NOMO-1 treated with DMSO at 0.1 percent for 48 hours (cell line): ENCODE measurements around the gene TTLL1.
A peak's percentile ranks its signal among the peaks of the same experiment; 100 is the strongest.
"Not testable (repeated sequence)": the region's sequence is repeated elsewhere in the genome, so short reads cannot be mapped to it uniquely, and the experiment has no call there.

Experiments
- DNase-seq: peaks from one replicate; lab custom pipeline; 2025; ENCODE audit not compliant: unreplicated experiment; lab: John Stamatoyannopoulos, UW

TTLL1 gene

GRCh38 chr22:43014316-43014868 lies 74.8 kb downstream of the TTLL1 start:
- DNase-seq = no peak

DNA sequence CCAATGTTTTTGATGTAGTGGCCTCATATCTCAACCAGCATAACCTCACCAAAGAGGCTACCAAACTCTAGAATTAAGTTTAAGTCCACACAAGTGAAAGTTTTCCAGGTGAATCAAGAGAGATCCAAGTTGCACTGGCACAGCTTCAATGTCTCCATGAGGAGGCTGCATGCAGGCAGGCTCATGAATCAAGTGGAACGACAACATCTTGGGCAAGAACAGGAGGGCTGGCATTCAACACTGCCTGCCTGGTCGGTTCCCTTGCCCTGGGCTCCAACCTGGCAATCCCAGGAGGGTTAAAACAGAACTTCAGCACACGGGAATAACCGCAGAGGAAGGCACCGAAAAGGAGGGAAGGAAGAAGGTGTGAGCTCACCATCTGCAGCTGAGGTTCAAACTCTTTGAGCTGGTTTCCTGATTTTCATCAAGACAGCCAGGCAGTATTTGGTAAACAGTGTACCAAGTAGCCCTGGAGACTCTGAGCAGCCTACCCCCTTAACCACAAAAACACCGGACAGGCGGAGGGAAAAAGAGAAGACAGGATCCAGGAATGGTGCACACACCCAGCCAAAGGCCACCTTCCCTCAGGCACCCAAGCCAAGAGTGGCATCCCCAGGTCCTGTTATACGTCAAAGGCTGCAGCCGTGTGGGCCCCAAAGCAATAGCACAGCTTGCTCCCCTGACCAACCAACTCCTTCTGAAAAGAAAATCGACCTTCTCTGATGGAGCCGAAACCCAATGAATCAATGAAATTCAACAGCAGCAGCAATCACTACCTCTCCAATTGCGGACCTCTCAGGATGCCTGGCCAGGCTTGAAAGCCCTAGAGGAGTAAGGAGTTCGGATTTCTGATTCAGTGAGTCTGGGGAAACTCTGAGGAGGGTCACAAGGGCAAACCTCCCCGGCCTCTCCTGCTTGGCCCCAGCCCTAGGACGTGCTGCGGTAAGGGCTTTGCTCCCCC lies 75.6 kb downstream of the TTLL1 start:
- no peak for DNase-seq

DNA sequence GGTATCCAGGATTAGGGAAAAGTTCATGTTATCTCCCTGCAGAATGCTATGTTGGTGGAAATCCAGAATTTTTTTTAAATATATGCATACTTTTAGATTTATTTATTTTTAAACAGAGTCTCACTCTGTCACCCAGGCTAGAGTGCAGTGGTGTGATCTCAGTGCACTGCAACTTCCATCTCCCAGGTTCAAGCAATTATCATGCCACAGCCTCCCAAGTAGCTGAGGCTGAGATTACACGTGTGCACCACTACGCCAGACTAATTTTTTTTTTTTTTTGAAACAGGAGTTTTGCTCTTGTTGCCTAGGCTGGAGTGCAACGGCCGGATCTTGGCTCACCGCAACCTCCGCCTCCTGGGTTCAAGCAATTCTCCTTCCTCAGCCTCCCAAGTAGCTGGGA lies 76.8 kb downstream of the TTLL1 start:
- no peak for DNase-seq

GRCh38 chr22:43011079-43011478 lies 78.1 kb downstream of the TTLL1 start:
- DNase-seq = no peak

GRCh38 chr22:43009444-43009843 lies 79.7 kb downstream of the TTLL1 start:
- no peak for DNase-seq

DNA sequence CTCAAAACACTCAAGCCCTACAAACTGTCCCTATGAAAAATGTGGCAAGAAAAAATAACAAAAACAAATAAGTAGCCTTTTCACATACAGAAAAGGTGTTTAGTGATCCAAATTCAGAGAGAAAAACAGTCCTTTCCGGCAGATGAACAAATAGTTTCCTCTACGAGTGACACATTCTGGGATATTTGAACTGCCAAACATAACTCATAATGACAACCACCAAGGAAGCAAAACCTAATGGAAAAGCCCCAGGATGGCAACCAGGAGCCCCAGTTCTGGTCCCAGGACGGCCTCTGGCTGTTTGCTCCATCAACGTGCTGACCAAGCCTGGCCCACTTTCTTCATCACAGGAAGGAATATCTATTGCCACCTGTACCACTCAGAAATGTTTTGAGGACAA lies 80.3 kb downstream of the TTLL1 start:
- DNase-seq = no peak

- no peak for DNase-seq
These were observed 80.7 kb downstream of the TTLL1 start for GRCh38 chr22:43008509-43008908.

DNA sequence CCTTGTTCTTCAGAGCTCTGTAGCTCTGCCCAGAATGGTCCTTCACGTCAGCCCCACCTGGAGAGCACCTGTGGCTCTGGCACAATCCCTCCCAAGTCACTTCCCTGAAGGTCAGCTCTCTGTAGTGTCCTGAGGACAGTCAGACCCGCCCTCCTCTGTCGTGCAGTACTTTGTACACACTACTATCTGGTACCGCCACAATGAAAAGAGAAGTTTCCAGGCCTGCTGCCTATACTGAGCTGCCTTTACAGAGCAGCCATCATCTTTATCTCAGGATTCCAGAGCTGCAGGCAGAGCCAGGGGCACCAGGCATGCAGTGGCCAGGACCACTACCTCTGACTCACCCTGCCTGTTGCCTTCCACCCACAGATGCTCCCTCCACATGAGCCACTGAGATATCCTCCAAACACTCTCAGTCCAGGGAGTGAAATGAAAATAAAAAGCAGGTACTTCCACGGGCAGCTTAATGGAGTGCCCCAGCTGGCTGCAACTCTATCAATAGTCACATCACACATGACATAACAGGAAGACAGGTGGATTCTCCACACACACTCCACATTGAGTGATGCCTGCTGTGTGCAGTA lies 81.6 kb downstream of the TTLL1 start:
- DNase-seq = no peak

- no peak for DNase-seq
These were observed 82.4 kb downstream of the TTLL1 start for GRCh38 chr22:43006753-43007152.

DNA sequence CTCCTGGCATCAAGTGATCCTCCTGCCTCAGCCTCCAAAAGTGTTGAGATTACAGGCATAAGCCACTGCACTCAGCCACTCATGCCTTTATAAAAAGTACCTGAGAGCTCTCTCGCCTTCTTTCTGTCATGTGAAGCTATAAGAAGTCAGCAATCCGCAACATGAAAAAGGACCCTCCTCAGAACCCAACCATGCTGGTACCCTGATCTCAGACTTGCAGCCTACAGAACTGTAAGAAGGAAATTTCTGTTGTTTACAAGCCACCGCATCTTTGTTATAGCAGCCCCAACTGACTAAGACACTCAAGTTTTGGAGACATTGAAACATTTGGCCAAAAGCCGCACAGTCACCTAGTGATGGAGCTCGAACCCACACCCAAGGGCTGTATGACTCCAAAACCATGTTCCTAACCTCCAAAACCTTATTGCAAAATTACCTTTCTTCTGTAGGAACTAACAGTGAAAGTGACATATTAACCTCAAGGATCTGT lies 83.1 kb downstream of the TTLL1 start:
- no peak for DNase-seq

DNA sequence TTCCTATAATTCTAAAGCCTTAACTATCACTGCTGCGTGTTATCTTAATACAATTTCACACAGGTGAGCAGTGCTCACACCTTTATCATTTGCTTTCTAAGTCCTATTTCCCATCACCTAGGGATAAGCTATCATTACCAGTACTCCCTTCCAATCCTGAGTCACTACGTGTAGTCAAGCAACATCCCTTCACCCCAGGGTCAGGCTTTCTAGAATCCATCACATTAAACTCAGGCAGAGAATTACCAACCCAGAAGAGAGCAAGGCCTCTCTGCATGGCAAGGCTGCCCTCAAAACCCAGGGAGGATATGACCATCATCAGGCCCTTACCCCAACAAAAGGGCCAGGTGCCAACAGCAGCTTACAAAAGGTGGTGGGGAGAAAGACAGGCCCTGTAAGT lies 84.1 kb downstream of the TTLL1 start:
- no peak for DNase-seq

DNA sequence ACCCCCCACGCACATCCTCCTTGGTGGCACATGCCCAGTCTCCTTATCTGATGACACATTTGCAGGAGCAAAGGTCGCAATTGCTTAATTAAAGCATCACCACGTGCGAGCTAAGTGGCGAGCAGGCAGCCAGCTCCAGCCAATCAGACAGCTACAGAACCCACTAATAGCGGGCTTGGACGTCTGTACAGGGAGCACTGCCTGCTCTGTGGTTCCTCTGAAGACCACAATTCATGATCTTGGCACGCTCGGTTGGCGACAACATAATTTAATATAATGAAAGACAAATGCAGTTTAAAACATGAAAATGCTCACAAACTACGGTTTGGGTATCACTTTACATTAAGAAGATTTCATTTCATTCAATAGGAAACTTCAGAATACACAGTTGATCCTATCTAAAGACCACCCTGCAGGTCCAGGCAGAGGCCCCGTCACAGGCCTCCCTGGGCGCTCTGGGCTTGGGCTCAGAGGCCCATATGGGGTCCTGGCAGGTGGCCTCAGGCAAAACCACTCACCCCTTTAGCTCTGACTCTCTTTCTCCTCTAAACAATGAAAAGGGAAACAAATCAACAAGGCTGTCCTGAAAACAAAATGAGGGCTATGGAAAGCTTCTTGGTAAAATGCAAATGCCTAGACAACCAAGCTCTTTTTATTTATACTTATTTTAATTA lies 84.7 kb downstream of the TTLL1 start:
- DNase-seq = peak; percentile 95

DNA sequence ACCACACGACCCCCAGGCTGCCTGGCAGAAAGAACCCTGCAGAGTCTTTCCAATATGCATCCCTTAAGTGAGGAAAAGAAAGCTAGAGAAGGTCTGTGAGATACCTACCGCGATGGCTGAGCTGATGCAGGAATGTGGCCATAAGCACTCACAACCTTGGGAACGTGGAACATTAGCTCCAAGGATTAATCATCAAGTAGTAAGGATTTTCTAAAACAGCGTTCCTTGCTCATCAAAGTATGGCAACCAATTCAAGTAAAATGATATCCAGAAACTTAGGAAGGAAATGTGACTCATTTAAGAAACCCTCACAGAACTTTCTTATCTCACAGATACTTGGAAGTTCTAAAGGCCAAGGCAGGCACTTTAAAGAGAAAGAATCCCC lies 87.0 kb downstream of the TTLL1 start:
- no peak for DNase-seq

DNA sequence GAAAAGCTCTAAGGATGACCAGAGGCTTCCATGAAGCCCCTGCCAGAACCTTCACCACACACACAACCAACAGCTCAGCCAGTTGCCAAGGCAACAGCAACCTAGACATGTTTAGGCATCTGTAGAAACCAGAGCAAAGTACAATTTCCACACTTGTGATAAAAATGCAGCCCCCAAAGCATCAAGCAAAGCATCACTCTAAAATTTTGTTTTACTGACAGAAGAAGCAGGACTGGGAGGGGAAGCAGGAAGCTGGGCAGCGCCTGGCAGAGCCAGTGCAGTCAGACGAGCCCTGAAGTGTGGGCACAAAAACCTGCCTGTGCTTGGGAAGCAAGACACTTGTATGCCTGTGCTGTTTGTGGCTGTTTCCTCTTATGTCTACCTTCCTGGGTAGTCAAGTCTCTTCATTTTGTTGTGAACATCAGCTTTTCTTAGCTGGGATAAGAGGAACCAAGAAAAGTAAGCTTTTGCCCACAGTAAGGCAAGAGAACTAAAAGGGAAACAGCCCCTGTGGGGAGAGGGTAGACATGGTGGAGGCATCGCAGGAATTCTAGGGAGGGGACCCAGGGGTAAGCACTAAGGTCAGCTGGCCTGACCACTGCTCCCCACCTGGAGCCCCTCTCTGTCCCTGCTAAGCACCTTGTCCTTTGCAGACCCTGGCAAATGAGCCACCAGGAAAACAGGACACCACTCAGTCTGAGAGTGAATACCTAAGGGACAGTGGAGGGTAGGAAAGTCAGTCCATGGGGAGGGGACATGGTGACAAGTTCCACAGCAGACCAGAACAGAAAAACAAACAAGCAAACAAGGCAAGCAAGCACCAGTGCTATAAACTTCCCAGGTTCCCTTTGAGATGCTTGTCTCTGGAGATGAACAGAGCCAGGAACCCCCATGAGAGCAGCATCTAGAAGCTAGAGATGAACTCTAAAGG lies 87.7 kb downstream of the TTLL1 start:
- DNase-seq = peak; percentile 77

GRCh38 chr22:43000441-43001175 lies 88.6 kb downstream of the TTLL1 start:
- DNase-seq = peak; percentile 40

DNA sequence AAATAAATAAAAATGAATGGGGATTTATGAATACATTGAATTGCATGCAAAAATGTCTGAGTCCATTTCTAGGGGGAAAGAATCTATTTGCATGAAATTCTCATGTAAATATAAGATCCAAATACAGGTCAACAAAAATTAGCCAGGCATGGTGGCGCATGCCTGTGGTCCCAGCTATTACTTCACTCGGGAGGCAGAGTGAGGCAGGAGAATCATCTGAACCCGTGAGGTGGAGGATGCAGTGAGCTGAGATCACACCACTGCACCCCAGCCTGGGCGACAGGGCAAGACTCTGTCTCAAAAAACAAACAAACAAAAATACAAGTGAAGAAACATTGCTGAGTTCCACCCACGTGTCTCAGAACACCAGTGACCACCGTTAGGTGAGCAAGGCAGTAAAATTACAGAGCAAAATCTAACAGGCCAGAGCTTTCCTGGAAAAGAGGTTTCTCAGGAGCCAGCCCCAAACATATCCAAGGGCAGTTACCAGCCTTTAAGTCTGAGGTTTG lies 91.6 kb downstream of the TTLL1 start:
- no peak for DNase-seq

DNA sequence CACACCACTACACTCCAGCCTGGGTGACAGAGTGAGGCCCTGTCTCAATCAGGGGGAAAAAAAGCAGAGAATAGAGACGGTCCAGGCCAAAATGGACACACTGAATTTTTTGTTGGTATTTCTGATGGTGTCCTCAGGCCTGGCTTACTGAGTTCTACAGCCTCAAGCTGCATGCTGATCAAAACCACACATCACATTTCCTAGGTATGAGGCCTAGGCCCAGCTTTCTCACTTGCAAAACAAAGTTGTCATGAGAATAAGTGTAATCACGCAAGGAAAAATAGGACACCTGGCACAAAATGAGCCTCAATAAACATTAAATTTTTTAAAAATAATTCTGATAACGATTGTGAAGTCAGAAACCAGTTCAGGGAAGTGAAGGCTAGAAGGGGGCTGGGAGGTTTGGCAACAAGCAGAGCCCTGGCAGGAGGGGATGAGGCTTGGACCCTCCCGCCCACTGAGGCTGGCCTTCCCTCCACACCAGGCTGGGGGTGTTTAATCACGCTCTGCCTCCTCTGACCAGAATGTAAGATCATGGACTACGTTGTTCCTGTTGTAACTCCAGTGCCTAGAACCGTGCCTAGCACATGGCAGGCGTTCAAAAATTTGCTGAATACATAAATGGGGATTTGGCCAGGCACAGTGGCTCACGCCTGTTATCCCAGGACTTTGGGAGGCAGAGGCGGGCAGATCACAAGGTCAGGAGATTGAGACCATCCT lies 92.4 kb downstream of the TTLL1 start:
- no peak for DNase-seq

GRCh38 chr22:42995654-42996053 lies 93.5 kb downstream of the TTLL1 start:
- not testable (repeated sequence) for DNase-seq
